ENCODE results near the gene TMEM165. TPM values are rescaled to one million over a fixed set of nuclear protein-coding genes. Genes with fewer than 3 reads are reported as not detected.

The TMEM165 gene
- total and polyA plus RNA-seq, 7 donors: 16.0 to 61.0 (median 29.1) TPM

- DNase-seq (no peak), ATAC-seq (no peak)
- H3K4me1 ChIP-seq: no peaks in the 10 kb centered on the region
- H3K27me3 ChIP-seq (ENCODE audit: insufficient read depth in 3 of 3, low read length in 2 of 3): no peaks in the 10 kb centered on the region
- H3K36me3 ChIP-seq (ENCODE audit: insufficient read depth in 1 of 2, low read depth in 1 of 2): peaks cover 5 to 80% of the 10 kb centered on the region in 2 donors
- TF ChIP-seq CTCF (IDR thresholded peaks at IDR 0.05): no peak
- intact Hi-C loops (cut with DNase I): loop anchor here (5.0 to 10.0 kb wide), 3 partner anchors 94 to 108 kb away; partner anchors contain the start of genes CLOCK (in 2 of the 2) and SRD5A3 (in 1 of the 2)
- H3K27ac ChIP-seq: no peak overlapping the region
- no peak overlapping the region for H3K4me3 ChIP-seq
- no peaks in the 10 kb centered on the region for H3K9me3 ChIP-seq
These were observed 43.3 kb downstream of the TMEM165 start for GRCh38 chr4:55439023-55439422.

- intact Hi-C loops (cut with DNase I): loop anchor here in 1 of 2 donors (10.0 kb wide), 1 partner anchor 434 kb away; no protein-coding TSS in a partner anchor
- Histone ChIP-seq H3K27me3 (ENCODE audit: insufficient read depth in 3 of 3, low read length in 2 of 3) (no peaks in the 10 kb centered on the region), H3K36me3 (ENCODE audit: insufficient read depth in 1 of 2, low read depth in 1 of 2) (peaks cover 3 to 71% of the 10 kb centered on the region in 2 donors), H3K4me3 (no peak overlapping the region), H3K9me3 (no peaks in the 10 kb centered on the region), H3K27ac (no peak overlapping the region), H3K4me1 (no peaks in the 10 kb centered on the region)
- 97 to 100% (median 97%) methylated on average over 2 of the region's 2 CpGs for WGBS, 3 donors
- TF ChIP-seq CTCF (IDR thresholded peaks at IDR 0.05): no peak
- no peak for ATAC-seq
- no peak for DNase-seq
These were observed 45.0 kb downstream of the TMEM165 start for GRCh38 chr4:55440786-55441185.

- intact Hi-C loops (cut with DNase I): loop anchor here in 1 of 2 donors (10.0 kb wide), 1 partner anchor 432 kb away; no protein-coding TSS in a partner anchor
These were observed 46.8 kb downstream of the TMEM165 start for GRCh38 chr4:55442541-55442940.

GRCh38 chr4:55444827-55445226 lies 49.1 kb downstream of the TMEM165 start:
- Histone ChIP-seq H3K27ac (no peak overlapping the region), H3K4me3 (no peak overlapping the region), H3K4me1 (no peaks in the 10 kb centered on the region), H3K36me3 (ENCODE audit: insufficient read depth in 1 of 2, low read depth in 1 of 2) (peaks cover 6 to 80% of the 10 kb centered on the region in 2 donors), H3K27me3 (ENCODE audit: insufficient read depth in 3 of 3, low read length in 2 of 3) (no peaks in the 10 kb centered on the region), H3K9me3 (no peaks in the 10 kb centered on the region)
- no peak for TF ChIP-seq CTCF (IDR thresholded peaks at IDR 0.05)
- 38 to 50% (median 46%) methylated on average over 2 of the region's 2 CpGs for WGBS, 3 donors
- intact Hi-C loops (cut with DNase I): loop anchor here in 1 of 2 donors (10.0 kb wide), 1 partner anchor 430 kb away; no protein-coding TSS in a partner anchor
- no peak for DNase-seq
- ATAC-seq: peak in 1 of 4 donors; percentile 54

More at GRCh38 chr4:55442541-55442940, 46.8 kb downstream of the TMEM165 start:
- H3K36me3 ChIP-seq (ENCODE audit: insufficient read depth in 1 of 2, low read depth in 1 of 2): peaks cover 3 to 69% of the 10 kb centered on the region in 2 donors
- no peak overlapping the region for H3K27ac ChIP-seq
- ATAC-seq (no peak), DNase-seq (no peak)
- TF ChIP-seq CTCF (IDR thresholded peaks at IDR 0.05): no peak
- no peaks in the 10 kb centered on the region for H3K27me3 ChIP-seq (ENCODE audit: insufficient read depth in 3 of 3, low read length in 2 of 3)
- no peaks in the 10 kb centered on the region for H3K4me1 ChIP-seq
- H3K4me3 ChIP-seq: no peak overlapping the region
- 78 to 96% (median 88%) methylated on average over 1 of the region's 1 CpG for WGBS, 3 donors
- H3K9me3 ChIP-seq: no peaks in the 10 kb centered on the region

All from psoas muscle (tissue), 8 donors.